ENCODE data around the gene GKN2. TPM values are rescaled to one million over a fixed set of nuclear protein-coding genes. Genes with fewer than 3 reads are reported as not detected.
A peak's percentile ranks its signal among the peaks of the same experiment; 100 is the strongest.

GKN2 gene
- total and polyA plus RNA-seq, 11 donors, result not detected

DNA sequence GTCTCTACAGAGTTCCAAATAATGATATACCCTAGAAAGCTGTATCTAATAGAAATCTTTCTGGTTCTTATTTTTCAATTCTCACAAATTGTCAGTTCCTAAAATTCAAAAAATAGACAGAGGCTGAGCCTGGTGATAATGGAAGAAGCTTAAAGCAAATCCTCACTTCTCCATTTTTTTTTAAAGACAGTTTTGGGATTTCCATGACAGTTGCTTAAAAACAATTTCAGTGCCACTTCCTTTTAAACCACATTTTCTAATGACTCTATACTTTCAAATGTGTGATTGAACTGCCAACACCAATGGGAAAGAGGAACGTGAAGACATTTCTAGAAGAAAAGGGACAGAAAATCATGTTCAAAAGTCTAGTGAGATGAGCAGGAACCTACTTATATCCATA, 4.0 kb downstream of the GKN2 start:
- WGBS, 4 donors, result 64 to 84% (median 81%) methylated on average over 1 of the region's 1 CpG
- H3K27ac ChIP-seq, result peak overlapping the region in 1 of 12 donors; percentile 47
- no peak for DNase-seq
- H3K9me3 ChIP-seq, result peaks cover 0 to 5% (median 0%) of the 10 kb centered on the region in 12 donors
- no peak for ATAC-seq
- TF ChIP-seq, protein P1, sequence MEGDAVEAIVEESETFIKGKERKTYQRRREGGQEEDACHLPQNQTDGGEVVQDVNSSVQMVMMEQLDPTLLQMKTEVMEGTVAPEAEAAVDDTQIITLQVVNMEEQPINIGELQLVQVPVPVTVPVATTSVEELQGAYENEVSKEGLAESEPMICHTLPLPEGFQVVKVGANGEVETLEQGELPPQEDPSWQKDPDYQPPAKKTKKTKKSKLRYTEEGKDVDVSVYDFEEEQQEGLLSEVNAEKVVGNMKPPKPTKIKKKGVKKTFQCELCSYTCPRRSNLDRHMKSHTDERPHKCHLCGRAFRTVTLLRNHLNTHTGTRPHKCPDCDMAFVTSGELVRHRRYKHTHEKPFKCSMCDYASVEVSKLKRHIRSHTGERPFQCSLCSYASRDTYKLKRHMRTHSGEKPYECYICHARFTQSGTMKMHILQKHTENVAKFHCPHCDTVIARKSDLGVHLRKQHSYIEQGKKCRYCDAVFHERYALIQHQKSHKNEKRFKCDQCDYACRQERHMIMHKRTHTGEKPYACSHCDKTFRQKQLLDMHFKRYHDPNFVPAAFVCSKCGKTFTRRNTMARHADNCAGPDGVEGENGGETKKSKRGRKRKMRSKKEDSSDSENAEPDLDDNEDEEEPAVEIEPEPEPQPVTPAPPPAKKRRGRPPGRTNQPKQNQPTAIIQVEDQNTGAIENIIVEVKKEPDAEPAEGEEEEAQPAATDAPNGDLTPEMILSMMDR (IDR thresholded peaks at IDR 0.05), result no peak
- TF ChIP-seq POLR2A (IDR thresholded peaks at IDR 0.05), result no peak
- peaks cover 0 to 4% (median 0%) of the 10 kb centered on the region in 9 donors for H3K27me3 ChIP-seq
- peaks cover 0 to 5% (median 0%) of the 10 kb centered on the region in 12 donors for H3K4me1 ChIP-seq
- H3K36me3 ChIP-seq, result no peaks in the 10 kb centered on the region
- intact Hi-C loops (cut with DNase I), result loop anchor here in 2 of 10 donors (10.0 kb wide), 1 partner anchor 356 kb away; no protein-coding TSS in a partner anchor
- no peak overlapping the region for H3K4me3 ChIP-seq

DNA sequence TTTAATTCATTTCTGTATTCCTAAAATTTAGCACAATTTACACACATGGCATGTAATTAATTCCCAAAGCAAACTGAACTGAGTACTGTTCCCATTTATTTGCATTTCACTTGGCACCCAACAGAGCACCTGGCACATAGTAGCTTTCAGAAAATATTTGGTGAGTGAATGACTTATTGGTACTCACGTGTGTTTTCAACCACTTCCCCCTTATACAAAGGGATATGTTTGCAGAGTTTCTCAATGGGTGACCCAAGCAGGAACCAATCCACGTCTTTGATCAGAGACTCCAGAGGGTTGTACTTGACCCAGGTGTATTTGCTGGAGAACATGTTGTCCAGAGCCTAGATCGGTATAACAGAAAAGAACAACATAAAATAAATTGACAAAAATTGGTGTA, 6.6 kb downstream of the GKN2 start:
- TF ChIP-seq POLR2A (IDR thresholded peaks at IDR 0.05), result no peak
- TF ChIP-seq, protein P1 (IDR thresholded peaks at IDR 0.05), result no peak
- peaks cover 0 to 10% (median 0%) of the 10 kb centered on the region in 12 donors for H3K4me1 ChIP-seq
- H3K36me3 ChIP-seq, result no peaks in the 10 kb centered on the region
- WGBS, 4 donors, result 70 to 86% (median 81%) methylated on average over 3 of the region's 3 CpGs
- ATAC-seq (no peak), DNase-seq (no peak)
- H3K4me3 ChIP-seq, result no peak overlapping the region
- intact Hi-C loops (cut with DNase I), result loop anchor here in 2 of 10 donors (10.0 kb wide), 1 partner anchor 359 kb away; no protein-coding TSS in a partner anchor
- peaks cover 0 to 4% (median 0%) of the 10 kb centered on the region in 9 donors for H3K27me3 ChIP-seq
- peaks cover 0 to 5% (median 0%) of the 10 kb centered on the region in 12 donors for H3K9me3 ChIP-seq
- no peak overlapping the region for H3K27ac ChIP-seq

DNA sequence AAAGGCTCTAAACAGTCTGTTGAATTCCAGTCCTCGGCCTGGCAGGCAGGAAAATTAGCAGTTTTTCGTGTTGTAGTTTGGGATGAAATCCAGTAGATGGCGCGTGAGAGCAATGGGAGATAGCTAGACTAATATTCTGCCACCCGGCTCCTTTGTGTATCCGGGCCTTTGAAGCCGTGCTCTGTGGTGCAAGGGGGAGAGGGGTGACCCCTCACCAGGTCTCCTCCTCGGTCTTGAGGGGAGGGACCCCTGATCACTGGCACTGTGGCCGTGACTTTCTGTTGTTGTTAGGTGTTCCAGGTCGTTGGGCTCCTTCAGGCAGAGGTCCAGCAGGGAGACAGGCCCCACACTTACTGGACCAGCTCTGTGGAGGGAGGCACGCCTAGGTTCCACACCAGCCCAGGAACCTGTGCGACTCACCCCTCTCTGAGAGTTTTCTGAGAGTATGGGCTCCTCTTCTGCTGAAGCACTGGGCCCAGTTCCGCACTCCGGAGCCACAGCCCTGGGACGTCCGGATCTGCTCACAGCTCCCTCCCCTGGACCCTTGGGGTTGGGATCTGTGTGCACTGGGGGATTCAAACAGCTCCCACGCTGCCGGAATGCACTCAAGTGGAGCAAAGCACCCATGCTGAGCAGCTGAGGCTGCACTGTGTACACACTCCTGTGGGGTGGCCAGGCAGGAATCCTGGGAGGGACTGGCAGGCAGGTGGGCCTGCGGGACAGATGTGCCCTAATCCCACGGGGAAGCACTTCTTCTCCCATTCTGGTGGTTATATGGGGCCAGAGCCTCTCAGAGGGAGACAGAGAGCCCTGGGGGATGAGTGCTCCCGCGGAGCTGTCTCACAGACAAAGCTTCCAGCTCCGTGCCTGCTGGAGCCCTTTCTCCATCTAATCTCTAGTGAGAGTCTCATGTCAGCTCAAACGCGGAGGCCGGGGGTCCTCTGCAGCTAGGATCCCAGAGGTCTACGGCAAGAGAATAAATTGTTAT, 8.8 kb downstream of the GKN2 start:
- H3K36me3 ChIP-seq, result no peaks in the 10 kb centered on the region
- peaks cover 0 to 10% (median 0%) of the 10 kb centered on the region in 12 donors for H3K4me1 ChIP-seq
- DNase-seq (peak in 3 of 5 donors; percentile 40 to 52 (median 44)), ATAC-seq (peak; percentile 58 to 71 (median 70))
- peaks cover 0 to 3% (median 0%) of the 10 kb centered on the region in 9 donors for H3K27me3 ChIP-seq
- 37 to 41% (median 38%) methylated on average over 21 to 27 of the region's 27 CpGs for WGBS, 4 donors
- H3K27ac ChIP-seq, result no peak overlapping the region
- H3K9me3 ChIP-seq, result peaks cover 0 to 8% (median 0%) of the 10 kb centered on the region in 12 donors
- TF ChIP-seq POLR2A (IDR thresholded peaks at IDR 0.05), result no peak
- TF ChIP-seq, protein P1 (IDR thresholded peaks at IDR 0.05), result peak; percentile 74 to 88 (median 80)
- intact Hi-C loops (cut with DNase I), result loop anchor here in 9 of 10 donors (1.0 to 10.0 kb wide), 5 partner anchors 68 to 363 kb away; partner anchors contain the start of gene ANTXR1 (in 2 of the 9)
- no peak overlapping the region for H3K4me3 ChIP-seq

DNA sequence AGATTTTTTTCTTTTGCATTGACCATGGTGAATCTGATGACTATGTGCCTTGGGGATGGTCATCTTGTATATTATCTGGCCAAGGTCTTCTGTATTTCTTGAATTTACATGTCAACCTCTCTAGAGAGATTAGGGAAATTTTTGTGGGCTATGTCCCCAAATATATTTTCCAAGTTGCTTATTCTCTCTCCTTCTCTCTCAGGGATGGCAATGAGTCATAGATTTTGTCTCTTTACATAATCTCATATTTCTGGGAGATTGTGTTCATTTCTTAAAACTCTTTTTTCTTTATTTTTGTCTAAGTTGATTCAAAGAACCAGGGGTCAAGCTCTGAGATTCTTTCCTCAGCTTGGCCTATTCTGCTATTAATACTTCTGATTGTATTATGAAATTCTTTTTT, 9.9 kb downstream of the GKN2 start:
- no peak for DNase-seq
- intact Hi-C loops (cut with DNase I), result loop anchor here in 9 of 10 donors (1.0 to 10.0 kb wide), 5 partner anchors 69 to 364 kb away; partner anchors contain the start of gene ANTXR1 (in 2 of the 9)
- TF ChIP-seq POLR2A (IDR thresholded peaks at IDR 0.05), result no peak
- TF ChIP-seq, protein P1 (IDR thresholded peaks at IDR 0.05), result no peak
- no peak for ATAC-seq
- Histone ChIP-seq H3K4me3 (no peak overlapping the region), H3K27me3 (peaks cover 0 to 3% (median 0%) of the 10 kb centered on the region in 9 donors), H3K4me1 (peaks cover 0 to 8% (median 0%) of the 10 kb centered on the region in 12 donors), H3K9me3 (peaks cover 0 to 8% (median 0%) of the 10 kb centered on the region in 12 donors), H3K36me3 (no peaks in the 10 kb centered on the region), H3K27ac (no peak overlapping the region)

Data from heart left ventricle (tissue), 16 donors.